Testis (tissue), 2 donors: ENCODE results near the gene GAS2L3.

ENCODE experiments used
- CTCF ChIP-seq, 3 experiments: fragments of 450-650 bp in 2 of 3; fragments of 200-600 bp in 1 of 3; sonication (generic) in 1 of 3; IDR thresholded peaks; one replicate each; pipeline ENCODE4 v1.5.1; 2016 to 2019; ENCODE audit warnings: antibody characterized with exemption in 3 of 3, mild to moderate bottlenecking in 2 of 3, moderate library complexity in 1 of 3
- POLR2A ChIP-seq: fragments of 450-650 bp; IDR thresholded peaks from one replicate; pipeline ENCODE4 v1.6.1; 2017; ENCODE audit warnings: antibody characterized with exemption, mild to moderate bottlenecking, moderate library complexity

GRCh38 chr12:100669922-100670321 lies 96.4 kb downstream of the GAS2L3 start:
- no peak for TF ChIP-seq CTCF (IDR thresholded peaks at IDR 0.05)
- TF ChIP-seq POLR2A = no peak
